MCF 10A (cell line): ENCODE data around the gene C5orf63. TPM values are rescaled to one million over a fixed set of nuclear protein-coding genes. Genes with fewer than 3 reads are reported as not detected.

Experiments
- BruUV-seq: library from RNA; stranded (reverse); fragments of 400-500 nt; replicated peaks from 2 replicates; lab custom pipeline; 2021; lab: Mats Ljungman, UMichigan
- CTCF ChIA-PET: fragments of 300-600 bp; sonication (Branson Sonifier 250); formaldehyde crosslinking; extraction: SDS; loops from one replicate; lab custom pipeline; 2021; ENCODE audit warnings: antibody characterized with exemption, inconsistent platforms; lab: Yijun Ruan, JAX
- POLR2A ChIA-PET: fragments of 300-600, 350-650 bp; sonication (Branson Sonifier 250); formaldehyde crosslinking; extraction: SDS; loops from one replicate; lab custom pipeline; 2020; ENCODE audit warnings: antibody characterized with exemption, inconsistent platforms; lab: Yijun Ruan, JAX
- DNase-seq: peaks from one replicate; pipeline ENCODE4 v3.0.0-alpha.2; 2018; ENCODE audit not compliant: unreplicated experiment
- H3K27ac Mint-ChIP-seq: one replicate; pipeline ENCODE4 v1.8.0; 2022; ENCODE audit warnings: mild to moderate bottlenecking, low read depth, mixed read lengths; ENCODE audit not compliant: unreplicated experiment
- H3K27me3 Mint-ChIP-seq: one replicate; pipeline ENCODE4 v1.8.0; 2022; ENCODE audit warnings: mixed read lengths; ENCODE audit not compliant: insufficient read depth, unreplicated experiment
- H3K36me3 Mint-ChIP-seq: one replicate; pipeline ENCODE4 v1.8.0; 2022; ENCODE audit warnings: mild to moderate bottlenecking, moderate library complexity, mixed read lengths; ENCODE audit not compliant: insufficient read depth, unreplicated experiment
- H3K4me1 Mint-ChIP-seq: one replicate; pipeline ENCODE4 v1.8.0; 2022; ENCODE audit warnings: mixed read lengths; ENCODE audit not compliant: insufficient read depth, unreplicated experiment
- H3K4me3 Mint-ChIP-seq: one replicate; pipeline ENCODE4 v1.8.0; 2022; ENCODE audit warnings: mild to moderate bottlenecking, moderate library complexity, mixed read lengths; ENCODE audit not compliant: unreplicated experiment
- H3K9me3 Mint-ChIP-seq: one replicate; pipeline ENCODE4 v1.8.0; 2022; ENCODE audit warnings: mixed read lengths; ENCODE audit not compliant: unreplicated experiment
- CTCF ChIP-seq: fragments of 200-600 bp; IDR thresholded peaks from one replicate; pipeline ENCODE4 v1.8.0; 2022; ENCODE audit warnings: antibody characterized with exemption, mild to moderate bottlenecking; ENCODE audit not compliant: unreplicated experiment
- intact Hi-C: fragments of 100-400 bp; cut with micrococcal nuclease; formaldehyde crosslinking; loops from 2 replicates; pipeline ENCODE4 v1.14.1; 2022
- total RNA-seq: library from RNA; stranded (reverse); gene quantifications from 2 replicates; pipeline ENCODE4 v1.2.3, GENCODE V29; 2022

Gene C5orf63
- total RNA-seq, 1 experiment from 2014 or later, result 10.8 TPM

GRCh38 chr5:127015716-127016115 is 57.6 kb downstream of the C5orf63 start:
- Mint-ChIP-seq H3K27ac (no peak overlapping the region), H3K4me1 (peaks cover 20% of the 10 kb centered on the region), H3K27me3 (no peaks in the 10 kb centered on the region), H3K36me3 (no peaks in the 10 kb centered on the region), H3K4me3 (no peak overlapping the region), H3K9me3 (no peaks in the 10 kb centered on the region)
- intact Hi-C loops, result no loop called here
- no peak for DNase-seq
- POLR2A ChIA-PET, result interaction anchor here (0.6 to 1.4 kb wide), 2 partner anchors 14 to 155 kb away, joined by 3 to 5 read pairs; no protein-coding TSS in a partner anchor
- CTCF ChIA-PET, result interaction anchor here (0.8 kb wide), 1 partner anchor 13 kb away, joined by 3 read pairs; no protein-coding TSS in a partner anchor
- TF ChIP-seq CTCF, result no peak
- no TSS peak for BruUV-seq

GRCh38 chr5:127014573-127014972 is 58.7 kb downstream of the C5orf63 start:
- POLR2A ChIA-PET, result interaction anchor here (0.9 kb wide), 1 partner anchor 43 kb away, joined by 3 read pairs; no protein-coding TSS in a partner anchor
- H3K9me3 Mint-ChIP-seq, result no peaks in the 10 kb centered on the region

GRCh38 chr5:127013407-127013806 is 59.9 kb downstream of the C5orf63 start:
- CTCF ChIA-PET, result interaction anchor here (0.6 kb wide), 1 partner anchor 300 kb away, joined by 3 read pairs; no protein-coding TSS in a partner anchor
- intact Hi-C loops, result no loop called here
- BruUV-seq, result no TSS peak

More at GRCh38 chr5:127014573-127014972, 58.7 kb downstream of the C5orf63 start:
- DNase-seq, result no peak
- no peak overlapping the region for H3K27ac Mint-ChIP-seq
- H3K4me1 Mint-ChIP-seq, result peaks cover 20% of the 10 kb centered on the region
- no peaks in the 10 kb centered on the region for H3K36me3 Mint-ChIP-seq
- no peaks in the 10 kb centered on the region for H3K27me3 Mint-ChIP-seq
- TF ChIP-seq CTCF, result no peak
- intact Hi-C loops, result no loop called here
- no peak overlapping the region for H3K4me3 Mint-ChIP-seq
- BruUV-seq, result no TSS peak
- CTCF ChIA-PET, result no interaction called here

More at GRCh38 chr5:127013407-127013806, 59.9 kb downstream of the C5orf63 start:
- H3K9me3 Mint-ChIP-seq, result no peaks in the 10 kb centered on the region
- POLR2A ChIA-PET, result interaction anchor here (0.6 to 3.2 kb wide), 6 partner anchors 13 to 72 kb away, joined by 3 to 13 read pairs (median 4); no protein-coding TSS in a partner anchor
- TF ChIP-seq CTCF, result no peak
- no peak overlapping the region for H3K4me3 Mint-ChIP-seq
- peaks cover 20% of the 10 kb centered on the region for H3K4me1 Mint-ChIP-seq
- H3K27me3 Mint-ChIP-seq, result no peaks in the 10 kb centered on the region
- no peak for DNase-seq
- peak overlapping the region; percentile 70 for H3K27ac Mint-ChIP-seq
- no peaks in the 10 kb centered on the region for H3K36me3 Mint-ChIP-seq
